ENCODE measurements around the gene DLEC1.

Gene DLEC1

DNA sequence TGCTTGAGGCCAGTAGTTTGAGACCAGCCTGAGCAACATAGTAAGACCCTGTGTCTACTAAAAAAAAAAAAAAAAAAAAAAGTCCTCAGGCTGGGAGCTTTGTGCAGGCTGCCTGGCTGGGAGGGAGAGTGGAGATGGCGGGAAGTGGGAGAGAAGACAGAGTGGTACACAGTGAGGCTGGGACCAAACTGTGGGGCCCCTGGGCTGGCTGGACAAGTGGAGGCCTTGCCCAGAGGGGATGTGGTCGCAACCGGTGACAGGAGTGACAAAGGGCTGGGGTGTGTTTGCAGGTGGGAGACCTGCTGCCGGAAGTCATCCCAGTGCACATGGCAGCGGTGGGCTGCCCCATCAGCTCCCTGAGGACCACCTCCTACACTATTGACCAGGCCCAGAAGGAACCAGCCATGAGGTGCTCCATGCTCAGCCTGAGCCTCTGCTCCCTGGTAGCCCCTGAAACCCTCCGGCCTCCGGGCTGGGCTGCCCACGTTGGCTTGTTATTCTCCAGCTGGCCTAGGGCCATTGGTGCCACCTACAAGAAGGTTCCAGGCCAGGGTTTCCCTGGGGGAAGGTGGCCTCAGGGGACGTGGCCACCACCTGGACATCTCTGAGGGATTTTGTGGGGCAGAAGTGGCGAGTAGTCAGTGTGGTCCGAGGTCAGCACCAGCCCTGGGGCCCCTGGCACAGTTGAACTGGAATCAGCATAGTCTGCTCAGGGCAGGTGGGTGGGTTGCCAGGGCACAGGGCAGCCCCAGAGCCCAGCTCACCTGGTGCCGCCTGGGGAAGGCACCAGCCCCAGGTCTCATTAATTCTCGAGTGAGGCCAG is 75.3 kb downstream of the DLEC1 start:
- no peak for DNase-seq

DNA sequence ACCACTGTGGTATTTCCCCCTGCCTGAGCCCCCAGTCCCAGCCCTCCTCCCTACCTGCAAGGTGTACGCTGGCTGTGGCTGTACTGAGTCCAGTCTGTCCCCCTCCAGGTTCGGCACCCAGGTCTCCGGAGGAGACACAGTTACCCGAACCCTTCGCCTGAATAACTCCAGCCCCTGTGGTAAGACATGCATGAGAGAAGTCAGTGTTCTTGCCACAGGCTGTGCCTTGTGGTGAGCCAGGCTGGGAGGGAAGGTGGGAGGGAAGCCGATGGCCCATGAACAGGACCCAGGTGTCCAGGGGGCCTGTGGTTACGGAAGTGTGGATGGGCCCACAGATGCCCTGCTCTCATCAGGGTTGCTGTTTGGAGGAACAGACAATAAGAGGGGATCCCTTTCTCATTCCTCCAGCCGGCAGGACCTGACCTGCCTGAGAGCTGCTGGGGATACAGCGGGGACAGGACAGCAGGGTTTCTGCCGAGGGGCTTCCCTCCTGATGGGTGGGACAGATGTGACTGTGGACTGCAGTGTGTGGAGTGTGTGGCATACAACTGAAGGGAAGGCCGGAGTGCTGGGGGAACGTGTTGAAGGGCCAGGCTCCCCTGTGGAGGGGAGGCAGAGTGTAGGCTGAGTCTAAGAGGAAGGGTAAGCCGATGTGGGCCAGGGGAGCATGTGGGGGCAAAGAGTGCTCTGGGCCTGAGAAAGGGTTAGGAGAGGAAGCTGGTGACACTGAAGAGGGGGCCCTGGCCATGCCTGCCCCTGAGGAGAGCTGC is 76.1 kb downstream of the DLEC1 start:
- no peak for DNase-seq

- no peak for DNase-seq
Observed at GRCh38 chr3:38115645-38116427, 76.8 kb downstream of the DLEC1 start.

DNA sequence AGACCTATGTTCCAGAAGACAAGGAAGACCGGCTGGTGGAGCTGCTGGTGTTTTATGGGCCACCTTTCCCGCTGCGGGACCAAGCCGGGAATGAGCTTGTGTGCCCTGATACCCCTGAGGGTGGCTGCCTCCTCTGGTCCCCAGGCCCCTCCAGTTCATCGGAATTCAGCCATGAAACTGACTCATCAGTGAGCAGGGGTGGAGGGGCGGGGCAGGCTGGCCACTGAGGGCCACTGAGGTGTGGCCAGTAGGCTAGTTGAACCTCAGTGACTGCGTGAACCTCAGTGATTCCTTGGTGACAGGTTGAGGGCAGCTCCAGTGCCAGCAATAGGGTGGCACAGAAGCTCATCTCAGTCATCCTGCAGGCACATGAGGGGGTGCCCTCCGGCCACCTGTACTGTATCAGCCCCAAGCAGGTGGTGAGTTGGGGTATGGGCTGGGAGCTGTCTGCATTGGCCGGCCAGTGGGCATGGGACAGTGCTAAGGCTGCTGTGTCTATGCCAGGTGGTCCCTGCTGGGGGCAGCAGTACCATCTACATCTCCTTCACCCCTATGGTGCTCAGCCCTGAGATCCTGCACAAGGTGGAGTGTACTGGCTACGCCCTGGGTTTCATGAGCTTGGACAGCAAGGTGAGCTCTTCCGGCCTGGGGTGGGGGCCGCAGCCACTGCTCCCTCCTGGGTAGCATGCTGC is 77.6 kb downstream of the DLEC1 start:
- no peak for DNase-seq

GRCh38 chr3:38117163-38117716 is 78.2 kb downstream of the DLEC1 start:
- no peak for DNase-seq

GRCh38 chr3:38117748-38118420 is 78.9 kb downstream of the DLEC1 start:
- peak; percentile 47 to 51 (median 49) for DNase-seq

DNA sequence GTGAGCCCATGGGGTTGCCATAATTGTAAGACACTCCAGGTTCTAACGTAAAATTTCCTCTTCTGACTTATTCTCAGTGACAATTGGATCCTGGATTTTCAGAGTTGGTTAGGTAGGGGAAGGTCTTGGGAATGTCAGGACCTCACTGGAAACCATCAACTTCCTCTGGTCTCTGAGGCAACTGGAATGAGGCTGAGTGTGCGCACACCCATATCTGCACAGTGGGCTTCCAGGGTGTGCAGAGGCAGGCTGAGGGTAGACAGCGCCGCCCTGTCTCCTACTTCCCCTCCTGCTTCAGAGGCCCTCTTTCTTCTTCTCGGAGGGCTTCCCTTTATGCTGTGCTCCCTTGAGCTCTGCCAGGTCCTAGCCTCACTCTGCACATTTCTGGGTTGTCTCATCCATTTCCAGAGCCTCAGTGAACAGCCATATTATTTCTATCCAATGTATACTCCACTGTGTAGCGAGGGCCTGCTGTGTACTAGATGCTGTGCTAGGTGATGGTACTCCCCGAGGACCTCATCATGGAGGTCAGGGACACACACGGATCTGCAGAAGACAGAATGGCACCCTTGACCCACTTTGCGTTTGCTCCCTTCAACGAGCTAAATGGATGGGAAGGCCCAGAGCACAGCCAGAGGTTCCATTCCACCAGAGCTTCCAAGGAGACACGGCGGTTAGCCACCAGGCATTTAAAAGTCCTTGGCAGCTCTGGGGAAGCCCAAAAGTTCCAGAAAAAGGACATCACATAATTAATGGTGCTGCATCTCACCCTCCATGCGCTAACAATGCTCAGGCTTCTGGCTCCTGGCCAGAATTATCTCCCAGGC is 79.6 kb downstream of the DLEC1 start:
- DNase-seq: no peak

GRCh38 chr3:38119248-38119544 is 80.2 kb downstream of the DLEC1 start:
- DNase-seq: no peak

DNA sequence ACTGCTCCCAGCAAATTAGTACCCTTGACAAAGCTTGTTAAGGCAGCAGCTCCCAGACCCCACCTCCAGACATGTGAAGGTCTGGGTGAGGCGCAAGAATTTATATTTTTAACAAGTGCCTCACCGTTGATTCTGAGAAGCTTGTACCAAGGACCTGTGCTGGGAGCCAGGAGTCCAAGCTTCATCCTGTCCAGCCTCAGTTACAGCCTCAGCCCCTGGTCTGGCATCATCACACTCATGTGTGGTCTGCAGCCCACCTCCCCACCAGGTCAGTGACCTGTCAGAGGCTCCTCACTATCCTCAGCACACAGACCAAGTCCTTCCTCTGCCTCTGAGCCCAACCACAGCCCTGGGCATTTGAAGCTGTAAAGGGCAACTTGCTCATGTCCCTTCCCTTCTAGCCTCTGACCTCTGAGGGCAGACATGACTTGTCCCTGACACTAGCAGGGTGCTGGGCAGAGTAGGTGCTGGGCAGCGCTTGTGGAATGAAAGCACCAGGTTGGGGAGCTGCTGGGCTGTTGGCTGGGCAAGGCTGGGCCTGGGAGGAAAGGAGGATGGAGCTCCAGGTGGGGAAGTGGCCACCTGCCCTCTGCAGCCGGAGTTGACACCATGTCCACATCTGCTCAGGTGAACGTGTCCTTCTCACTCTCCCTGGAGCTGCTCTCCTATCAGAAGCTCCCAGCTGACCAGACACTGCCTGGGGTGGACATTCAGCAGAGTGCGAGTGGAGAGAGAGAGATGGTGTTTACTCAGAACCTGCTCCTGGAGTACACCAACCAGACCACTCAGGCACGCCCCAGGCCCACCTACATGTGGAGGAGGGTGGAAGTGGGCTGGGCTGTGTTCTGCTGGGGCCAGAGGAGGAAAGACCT is 81.0 kb downstream of the DLEC1 start:
- no peak for DNase-seq

DNA sequence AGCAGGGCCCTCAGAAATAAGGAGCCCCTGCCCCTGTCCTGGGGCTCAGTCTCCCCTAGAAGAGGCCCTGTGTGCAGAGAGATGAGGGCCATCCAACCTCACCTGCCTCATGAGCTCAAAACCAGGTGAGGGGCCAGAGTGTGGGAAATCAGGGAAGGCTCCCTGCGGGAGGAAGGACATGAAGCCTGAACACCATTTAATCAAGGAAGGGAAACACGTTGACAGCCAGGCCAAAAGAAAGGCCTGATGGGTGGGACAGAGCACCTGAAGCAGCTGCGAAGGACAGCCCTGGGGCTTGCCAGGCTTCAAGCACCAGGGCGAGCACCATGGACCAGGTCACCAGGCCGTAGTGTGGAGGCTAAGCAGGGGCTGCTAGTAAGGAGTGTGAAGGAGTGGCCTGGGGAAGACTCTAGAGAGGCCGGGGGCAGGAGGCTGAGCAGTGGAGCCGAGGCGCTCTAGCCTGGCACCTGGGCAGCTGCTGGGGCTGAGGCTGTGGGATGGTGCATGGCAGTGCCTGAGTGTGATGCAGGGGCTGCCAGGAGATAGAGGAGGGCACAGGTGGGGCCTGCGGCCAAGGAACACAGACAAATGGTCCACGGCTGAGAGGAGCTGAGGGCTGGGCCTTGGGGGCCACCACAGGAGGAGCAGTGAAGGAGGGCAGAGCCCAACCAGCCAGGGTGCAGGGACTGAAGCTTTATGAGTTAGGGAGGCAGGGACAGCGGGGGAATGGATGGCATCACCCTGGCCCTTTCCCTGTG is 81.9 kb downstream of the DLEC1 start:
- no peak for DNase-seq

- no peak for DNase-seq
Observed at GRCh38 chr3:38121451-38121831, 82.4 kb downstream of the DLEC1 start.

GRCh38 chr3:38121832-38122461 is 82.9 kb downstream of the DLEC1 start:
- DNase-seq: no peak

DNA sequence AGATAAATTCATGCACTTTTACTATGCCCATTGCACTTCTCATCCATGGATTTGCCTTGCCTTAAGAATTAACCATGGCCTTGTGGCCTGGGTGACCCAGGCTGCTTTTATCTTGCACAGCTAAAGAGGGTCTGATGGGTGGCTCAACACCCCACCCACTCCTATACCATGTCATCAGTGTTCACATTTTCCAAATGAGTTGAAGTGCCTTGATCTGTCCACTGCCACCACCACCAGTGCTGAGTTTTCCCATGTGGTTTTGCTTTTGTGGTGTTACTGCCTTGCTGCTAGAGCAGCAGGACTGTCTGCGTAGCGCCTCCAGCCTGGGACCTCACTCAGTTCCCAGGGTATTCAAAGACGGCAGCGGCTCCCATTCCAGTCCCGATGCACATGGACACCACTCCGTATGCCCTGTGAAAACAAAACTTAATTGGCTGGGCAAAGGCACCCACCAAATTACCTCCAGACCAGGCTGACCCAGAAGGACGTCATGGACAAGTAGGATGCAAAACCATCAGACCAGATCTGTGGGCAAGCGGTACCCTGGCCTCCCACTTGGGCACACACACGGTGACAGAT is 83.8 kb downstream of the DLEC1 start:
- DNase-seq: no peak

GRCh38 chr3:38124324-38125122 is 85.5 kb downstream of the DLEC1 start:
- DNase-seq: no peak

DNA sequence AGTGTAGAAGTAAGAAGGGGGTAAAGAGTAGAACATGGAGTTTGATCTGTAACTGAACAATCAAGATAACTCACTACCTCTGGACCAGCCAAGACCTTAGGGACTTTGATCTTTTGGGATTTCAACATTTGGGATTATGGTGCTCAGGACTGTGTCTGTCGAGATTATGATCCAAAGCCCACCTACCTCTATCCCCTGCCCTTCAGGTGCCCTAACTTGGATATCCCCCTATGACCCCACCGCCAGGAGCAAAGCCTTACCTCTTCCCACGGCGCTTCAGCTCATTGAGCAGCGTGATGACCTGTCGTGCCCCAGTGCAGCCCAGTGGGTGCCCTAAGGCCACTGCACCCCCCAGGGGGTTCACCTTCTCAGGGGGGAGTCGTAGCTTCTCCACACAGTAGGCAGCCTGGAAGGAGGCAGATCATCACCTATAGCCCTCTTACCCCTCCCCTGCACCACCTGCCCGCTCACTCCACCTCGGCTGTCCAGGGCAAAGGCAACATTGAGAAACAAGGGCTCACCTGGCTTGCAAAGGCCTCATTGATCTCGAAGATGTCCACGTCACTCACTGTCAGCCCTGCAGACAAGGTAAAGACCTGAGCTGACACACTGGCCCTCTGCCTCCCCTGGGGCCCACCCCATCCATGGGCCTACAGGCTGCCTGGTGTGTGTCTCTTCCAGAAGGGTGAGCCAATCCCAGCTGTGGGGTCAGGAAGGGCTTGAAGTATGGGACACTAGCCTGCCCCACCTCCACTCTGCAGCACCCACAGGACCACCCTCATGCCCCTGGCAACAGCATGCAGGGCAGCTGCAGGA is 86.5 kb downstream of the DLEC1 start:
- DNase-seq: no peak

GRCh38 chr3:38126121-38126892 is 87.3 kb downstream of the DLEC1 start:
- DNase-seq: no peak
